Esophagus squamous epithelium (tissue), 4 donors: ENCODE results near the gene DENND6B.

Source experiments
- POLR2A ChIP-seq, 4 donors: fragments of 450-650 bp; IDR thresholded peaks; one replicate each; pipeline ENCODE4 v1.6.1; 2017; ENCODE audit warnings: antibody characterized with exemption in 4 of 4, mild to moderate bottlenecking in 4 of 4, moderate library complexity in 3 of 4
- TF ChIP-seq, protein P1 (sequence below), 6 experiments: fragments of 450-650 bp in 4 of 6; fragments of 200-600 bp in 2 of 6; sonication (generic) in 2 of 6; IDR thresholded peaks; one replicate each; pipeline ENCODE4 v1.5.1; 2016 to 2019; ENCODE audit warnings: antibody characterized with exemption in 6 of 6, mild to moderate bottlenecking in 4 of 6, moderate library complexity in 4 of 6

DNA sequence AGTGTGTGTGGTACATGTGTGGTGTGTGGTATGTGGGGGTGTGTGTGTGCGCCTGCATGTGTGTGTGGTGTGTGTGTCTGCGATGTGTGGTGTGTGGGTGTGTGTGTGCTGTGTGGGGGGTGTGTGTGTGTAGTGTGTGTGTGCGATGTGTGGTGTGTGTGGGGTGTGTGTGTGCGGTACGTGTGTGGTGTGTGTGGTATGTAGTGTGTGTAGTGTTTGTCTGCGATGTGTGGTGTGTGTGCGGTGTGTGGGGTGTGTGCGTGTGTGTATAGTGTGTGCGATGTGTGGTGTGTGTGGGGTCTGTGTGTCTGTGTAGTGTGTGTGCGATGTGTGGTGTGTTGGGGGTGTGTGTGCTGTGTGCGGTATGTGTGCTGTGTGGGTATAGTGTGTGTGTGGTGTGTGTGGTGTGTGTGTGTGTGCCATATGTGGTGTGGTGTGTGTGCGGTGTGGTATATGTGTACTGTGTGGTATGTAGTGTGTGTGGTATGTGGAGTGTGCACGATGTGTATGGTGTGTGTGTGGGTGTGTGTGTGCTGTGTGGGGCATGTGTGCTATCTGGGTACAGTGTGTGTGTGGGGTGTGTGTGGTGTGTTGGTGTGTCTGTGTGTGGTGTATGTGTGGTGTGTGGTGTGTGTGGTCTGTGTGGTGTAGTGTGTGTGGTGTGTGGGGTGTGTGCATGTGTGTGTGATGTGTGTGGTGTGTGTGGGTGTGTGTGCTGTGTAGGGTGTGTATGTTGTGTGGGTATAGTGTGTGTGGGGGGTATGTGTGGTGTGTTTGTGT lies 10.6 kb upstream of the DENND6B start:
- TF ChIP-seq, protein P1, sequence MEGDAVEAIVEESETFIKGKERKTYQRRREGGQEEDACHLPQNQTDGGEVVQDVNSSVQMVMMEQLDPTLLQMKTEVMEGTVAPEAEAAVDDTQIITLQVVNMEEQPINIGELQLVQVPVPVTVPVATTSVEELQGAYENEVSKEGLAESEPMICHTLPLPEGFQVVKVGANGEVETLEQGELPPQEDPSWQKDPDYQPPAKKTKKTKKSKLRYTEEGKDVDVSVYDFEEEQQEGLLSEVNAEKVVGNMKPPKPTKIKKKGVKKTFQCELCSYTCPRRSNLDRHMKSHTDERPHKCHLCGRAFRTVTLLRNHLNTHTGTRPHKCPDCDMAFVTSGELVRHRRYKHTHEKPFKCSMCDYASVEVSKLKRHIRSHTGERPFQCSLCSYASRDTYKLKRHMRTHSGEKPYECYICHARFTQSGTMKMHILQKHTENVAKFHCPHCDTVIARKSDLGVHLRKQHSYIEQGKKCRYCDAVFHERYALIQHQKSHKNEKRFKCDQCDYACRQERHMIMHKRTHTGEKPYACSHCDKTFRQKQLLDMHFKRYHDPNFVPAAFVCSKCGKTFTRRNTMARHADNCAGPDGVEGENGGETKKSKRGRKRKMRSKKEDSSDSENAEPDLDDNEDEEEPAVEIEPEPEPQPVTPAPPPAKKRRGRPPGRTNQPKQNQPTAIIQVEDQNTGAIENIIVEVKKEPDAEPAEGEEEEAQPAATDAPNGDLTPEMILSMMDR (IDR thresholded peaks at IDR 0.05), result no peak
- TF ChIP-seq POLR2A (IDR thresholded peaks at IDR 0.05), result no peak
